ENCODE measurements around the gene ROPN1B. TPM values are rescaled to one million over a fixed set of nuclear protein-coding genes. Genes with fewer than 3 reads are reported as not detected.
A peak's percentile ranks its signal among the peaks of the same experiment; 100 is the strongest.
"Not testable (repeated sequence)": the region's sequence is repeated elsewhere in the genome, so short reads cannot be mapped to it uniquely, and the experiment has no call there.

ROPN1B gene
- total RNA-seq, 1 experiment from 2014 or later, result not detected

- H3K9me3 ChIP-seq (ENCODE audit: low read depth, low read length, poor library complexity, severe bottlenecking); BruUV-seq (replicated peaks); H3K4me3 ChIP-seq (ENCODE audit: low read depth, low read length, poor library complexity, severe bottlenecking); DNase-seq (ENCODE audit: low spot score); H3K27me3 ChIP-seq (replicated peaks; ENCODE audit: insufficient read depth, low read depth, low read length, poor library complexity); H3K4me1 ChIP-seq (ENCODE audit: insufficient read depth, low read length, poor library complexity, severe bottlenecking); intact Hi-C loops (cut with micrococcal nuclease; ENCODE audit: unreplicated experiment); POLR2A ChIA-PET (ENCODE audit: low non-redundant PET); H3K27ac ChIP-seq (ENCODE audit: low read depth, low read length, poor library complexity, severe bottlenecking); H3K36me3 ChIP-seq (ENCODE audit: insufficient read depth, low read length, poor library complexity, severe bottlenecking); CTCF ChIA-PET: not testable (repeated sequence)
Observed at GRCh38 chr3:125925727-125926126, 43.3 kb upstream of the ROPN1B start.

GRCh38 chr3:125928771-125929545, 40.0 kb upstream of the ROPN1B start:
- H3K36me3 ChIP-seq (ENCODE audit: insufficient read depth, low read length, poor library complexity, severe bottlenecking); H3K4me3 ChIP-seq (ENCODE audit: low read depth, low read length, poor library complexity, severe bottlenecking); H3K9me3 ChIP-seq (ENCODE audit: low read depth, low read length, poor library complexity, severe bottlenecking); intact Hi-C loops (cut with micrococcal nuclease; ENCODE audit: unreplicated experiment); H3K27me3 ChIP-seq (replicated peaks; ENCODE audit: insufficient read depth, low read depth, low read length, poor library complexity); H3K27ac ChIP-seq (ENCODE audit: low read depth, low read length, poor library complexity, severe bottlenecking); H3K4me1 ChIP-seq (ENCODE audit: insufficient read depth, low read length, poor library complexity, severe bottlenecking); POLR2A ChIA-PET (ENCODE audit: low non-redundant PET); BruUV-seq (replicated peaks): not testable (repeated sequence)
- CTCF ChIA-PET, result interaction anchor here (0.6 to 0.9 kb wide), 3 partner anchors 29 to 513 kb away, joined by 3 read pairs; no protein-coding TSS in a partner anchor
- peak; percentile 63 for TF ChIP-seq CTCF (conservative IDR thresholded peaks at IDR 0.05; ENCODE audit: low read depth, low read length)
- peak; percentile 53 for DNase-seq (ENCODE audit: low spot score)

GRCh38 chr3:125929765-125930164, 39.2 kb upstream of the ROPN1B start:
- POLR2A ChIA-PET (ENCODE audit: low non-redundant PET); intact Hi-C loops (cut with micrococcal nuclease; ENCODE audit: unreplicated experiment); DNase-seq (ENCODE audit: low spot score); H3K9me3 ChIP-seq (ENCODE audit: low read depth, low read length, poor library complexity, severe bottlenecking); H3K4me1 ChIP-seq (ENCODE audit: insufficient read depth, low read length, poor library complexity, severe bottlenecking); H3K4me3 ChIP-seq (ENCODE audit: low read depth, low read length, poor library complexity, severe bottlenecking); H3K27me3 ChIP-seq (replicated peaks; ENCODE audit: insufficient read depth, low read depth, low read length, poor library complexity); H3K27ac ChIP-seq (ENCODE audit: low read depth, low read length, poor library complexity, severe bottlenecking); H3K36me3 ChIP-seq (ENCODE audit: insufficient read depth, low read length, poor library complexity, severe bottlenecking); BruUV-seq (replicated peaks): not testable (repeated sequence)
- CTCF ChIA-PET, result interaction anchor here (0.6 to 0.9 kb wide), 3 partner anchors 29 to 512 kb away, joined by 3 read pairs; no protein-coding TSS in a partner anchor

- CTCF ChIA-PET, result interaction anchor here (0.7 kb wide), 1 partner anchor 730 kb away, joined by 3 read pairs; no protein-coding TSS in a partner anchor
- H3K4me3 ChIP-seq (ENCODE audit: low read depth, low read length, poor library complexity, severe bottlenecking); DNase-seq (ENCODE audit: low spot score); intact Hi-C loops (cut with micrococcal nuclease; ENCODE audit: unreplicated experiment); H3K9me3 ChIP-seq (ENCODE audit: low read depth, low read length, poor library complexity, severe bottlenecking); POLR2A ChIA-PET (ENCODE audit: low non-redundant PET); H3K27me3 ChIP-seq (replicated peaks; ENCODE audit: insufficient read depth, low read depth, low read length, poor library complexity); H3K36me3 ChIP-seq (ENCODE audit: insufficient read depth, low read length, poor library complexity, severe bottlenecking); H3K4me1 ChIP-seq (ENCODE audit: insufficient read depth, low read length, poor library complexity, severe bottlenecking); H3K27ac ChIP-seq (ENCODE audit: low read depth, low read length, poor library complexity, severe bottlenecking); BruUV-seq (replicated peaks): not testable (repeated sequence)
Observed at GRCh38 chr3:125931355-125931880, 37.6 kb upstream of the ROPN1B start.

- CTCF ChIA-PET, result not testable (repeated sequence)
Observed at GRCh38 chr3:125933397-125934173, 35.4 kb upstream of the ROPN1B start.

GRCh38 chr3:125935252-125935874, 33.6 kb upstream of the ROPN1B start:
- CTCF ChIA-PET; BruUV-seq (replicated peaks); POLR2A ChIA-PET (ENCODE audit: low non-redundant PET); H3K27me3 ChIP-seq (replicated peaks; ENCODE audit: insufficient read depth, low read depth, low read length, poor library complexity); intact Hi-C loops (cut with micrococcal nuclease; ENCODE audit: unreplicated experiment); H3K9me3 ChIP-seq (ENCODE audit: low read depth, low read length, poor library complexity, severe bottlenecking); H3K36me3 ChIP-seq (ENCODE audit: insufficient read depth, low read length, poor library complexity, severe bottlenecking); H3K4me3 ChIP-seq (ENCODE audit: low read depth, low read length, poor library complexity, severe bottlenecking); H3K27ac ChIP-seq (ENCODE audit: low read depth, low read length, poor library complexity, severe bottlenecking); H3K4me1 ChIP-seq (ENCODE audit: insufficient read depth, low read length, poor library complexity, severe bottlenecking); DNase-seq (ENCODE audit: low spot score): not testable (repeated sequence)

More at GRCh38 chr3:125933397-125934173, 35.4 kb upstream of the ROPN1B start:
- H3K27ac ChIP-seq (ENCODE audit: low read depth, low read length, poor library complexity, severe bottlenecking); H3K9me3 ChIP-seq (ENCODE audit: low read depth, low read length, poor library complexity, severe bottlenecking); BruUV-seq (replicated peaks); H3K27me3 ChIP-seq (replicated peaks; ENCODE audit: insufficient read depth, low read depth, low read length, poor library complexity); POLR2A ChIA-PET (ENCODE audit: low non-redundant PET); intact Hi-C loops (cut with micrococcal nuclease; ENCODE audit: unreplicated experiment); H3K4me1 ChIP-seq (ENCODE audit: insufficient read depth, low read length, poor library complexity, severe bottlenecking); DNase-seq (ENCODE audit: low spot score); H3K36me3 ChIP-seq (ENCODE audit: insufficient read depth, low read length, poor library complexity, severe bottlenecking); H3K4me3 ChIP-seq (ENCODE audit: low read depth, low read length, poor library complexity, severe bottlenecking): not testable (repeated sequence)
